HepG2 (cell line): ENCODE measurements around the gene WNT3A. TPM values are rescaled to one million over a fixed set of nuclear protein-coding genes. Genes with fewer than 3 reads are reported as not detected.

ENCODE experiments used
- BHLHE40 ChIP-seq: IDR thresholded peaks from 2 replicates; pipeline ENCODE4 v1.6.1; 2011; ENCODE audit warnings: low read length, improper control_type of control experiment
- CCAR2 ChIP-seq: fragments of 200-400 bp; formaldehyde crosslinking; optimal IDR thresholded peaks from 2 replicates; pipeline ENCODE3; 2018; ENCODE audit warnings: low read depth, mild to moderate bottlenecking, low read length, moderate library complexity
- FIP1L1 ChIP-seq: fragments of 200-400 bp; formaldehyde crosslinking; IDR thresholded peaks from 2 replicates; pipeline ENCODE4 v1.6.1; 2018; ENCODE audit warnings: low read depth, mild to moderate bottlenecking, low read length, moderate library complexity, borderline replicate concordance; ENCODE audit not compliant: insufficient read depth
- MXD3 ChIP-seq: IDR thresholded peaks from 2 replicates; pipeline ENCODE4 v1.6.1; 2016; ENCODE audit warnings: mild to moderate bottlenecking, missing biosample characterization, missing genetic modification reagents
- MYNN ChIP-seq: sonication (generic); formaldehyde crosslinking; IDR thresholded peaks from 2 replicates; pipeline ENCODE4 v1.4.0; 2020; ENCODE audit warnings: mild to moderate bottlenecking, low read depth, missing genetic modification reagents
- PLRG1 ChIP-seq: fragments of 450-650 bp; conservative IDR thresholded peaks from 2 replicates; pipeline ENCODE4 v1.6.1; 2016
- RBM39 ChIP-seq: fragments of 200-400 bp; formaldehyde crosslinking; IDR thresholded peaks from one replicate; pipeline ENCODE4 v1.6.1; 2018; ENCODE audit warnings: antibody characterized with exemption, mild to moderate bottlenecking, low read depth, low read length; ENCODE audit not compliant: poor library complexity, severe bottlenecking
- ZFAT ChIP-seq: sonication (generic); formaldehyde crosslinking; conservative IDR thresholded peaks from 2 replicates; pipeline ENCODE4 v1.8.1; 2023; ENCODE audit warnings: missing genetic modification reagents, inconsistent platforms
- ZFP90 ChIP-seq: sonication (generic); formaldehyde crosslinking; IDR thresholded peaks from 2 replicates; pipeline ENCODE4 v1.8.0; 2022; ENCODE audit warnings: missing genetic modification reagents, mild to moderate bottlenecking, inconsistent platforms, borderline replicate concordance
- ZNF20 ChIP-seq: sonication (generic); formaldehyde crosslinking; IDR thresholded peaks from 2 replicates; pipeline ENCODE4 v1.4.0; 2020; ENCODE audit warnings: mild to moderate bottlenecking, moderate library complexity, missing genetic modification reagents
- ZNF33A ChIP-seq: sonication (generic); formaldehyde crosslinking; IDR thresholded peaks from 2 replicates; pipeline ENCODE4 v1.5.1; 2020; ENCODE audit warnings: missing genetic modification reagents, mild to moderate bottlenecking, moderate library complexity, borderline replicate concordance
- polyA plus RNA-seq, 8 experiments: library from polyadenylated mRNA; depleted of rRNA in 3 of 8; stranded (reverse) in 7 of 8; unstranded in 1 of 8; fragments of >200 nt; fragmentation: Illumina TruSeq in 4 of 8; extraction: Trizol in 4 of 8; gene quantifications; 2 replicates each; pipeline versions ENCODE4 v1.2.1 to v1.2.3, GENCODE V29; 2011 to 2016; ENCODE audit warnings: low read depth in 4 of 8, missing spikeins in 1 of 8, mixed read lengths in 1 of 8; ENCODE audit not compliant: insufficient read depth in 1 of 8
- total RNA-seq, 5 experiments: library from RNA; depleted of rRNA; stranded (reverse); fragments of >200 nt; fragmentation: Illumina TruSeq; extraction: Trizol; gene quantifications; 2 replicates each; pipeline ENCODE4 v1.2.3, GENCODE V29; 2016; ENCODE audit warnings: low read depth in 1 of 5
- TF ChIP-seq, protein P1 (sequence below): sonication (generic); formaldehyde crosslinking; IDR thresholded peaks from 2 replicates; pipeline ENCODE4 v1.5.1; 2020; ENCODE audit warnings: mild to moderate bottlenecking, missing genetic modification reagents
- TF ChIP-seq, protein P2 (sequence below): IDR thresholded peaks from 2 replicates; pipeline ENCODE4 v1.6.1; 2016; ENCODE audit warnings: missing compliant biosample characterization, missing genetic modification reagents, borderline replicate concordance
- TF ChIP-seq, protein P3 (sequence below): sonication (generic); formaldehyde crosslinking; IDR thresholded peaks from 2 replicates; pipeline ENCODE4 v1.5.0; 2020; ENCODE audit warnings: mild to moderate bottlenecking, missing genetic modification reagents, borderline replicate concordance

The WNT3A gene
- total and polyA plus RNA-seq, 2 of the 13 experiments (the other 11 are each of a cell fraction or from before 2014, with no cell fraction given) = not detected

DNA sequence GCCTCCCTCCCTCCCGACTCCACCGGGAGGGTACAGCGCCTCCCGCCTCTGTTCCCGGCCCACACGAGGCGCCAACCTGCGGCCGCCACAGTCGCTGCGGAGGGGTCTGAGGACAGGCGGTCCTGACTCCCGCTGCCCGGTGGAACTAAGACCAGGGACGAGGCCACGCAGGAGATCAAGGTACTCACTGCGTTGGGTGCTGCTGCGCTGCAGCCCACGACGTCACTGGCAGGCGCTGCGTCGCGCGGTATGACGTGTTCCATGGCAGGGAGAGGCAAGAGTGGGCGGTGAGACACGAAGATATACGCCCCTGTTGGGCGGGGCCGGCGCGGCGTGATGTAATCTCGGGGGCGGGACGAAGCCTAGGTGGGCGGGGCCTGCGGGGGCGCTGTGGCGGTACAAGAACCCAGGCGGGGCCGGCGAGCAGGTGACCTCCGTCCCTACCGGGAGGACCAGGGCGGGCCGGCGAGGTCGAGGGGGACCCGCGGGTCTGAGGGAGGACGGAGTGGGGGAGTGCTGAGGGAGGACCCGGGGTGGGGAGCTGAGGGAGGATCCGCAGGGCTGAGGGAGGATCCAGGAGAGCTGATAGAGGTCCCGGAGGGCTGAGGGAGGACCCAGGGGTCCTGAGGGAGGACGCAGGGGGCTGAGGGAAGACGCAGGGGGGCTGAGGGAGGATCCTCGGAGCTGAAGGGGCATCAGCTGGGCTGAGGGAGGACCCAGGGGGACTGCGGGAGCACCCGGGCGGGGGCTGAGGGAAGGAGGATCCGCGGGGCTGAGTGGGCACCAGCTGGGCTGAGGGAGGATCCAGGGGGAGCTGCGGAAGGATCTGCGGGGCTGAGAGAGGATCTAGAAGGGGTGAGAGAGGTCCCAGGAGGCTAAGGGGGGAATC lies 102.5 kb downstream of the WNT3A start, which contains the start of gene MRPL55 (continued):
- TF ChIP-seq, protein P1, sequence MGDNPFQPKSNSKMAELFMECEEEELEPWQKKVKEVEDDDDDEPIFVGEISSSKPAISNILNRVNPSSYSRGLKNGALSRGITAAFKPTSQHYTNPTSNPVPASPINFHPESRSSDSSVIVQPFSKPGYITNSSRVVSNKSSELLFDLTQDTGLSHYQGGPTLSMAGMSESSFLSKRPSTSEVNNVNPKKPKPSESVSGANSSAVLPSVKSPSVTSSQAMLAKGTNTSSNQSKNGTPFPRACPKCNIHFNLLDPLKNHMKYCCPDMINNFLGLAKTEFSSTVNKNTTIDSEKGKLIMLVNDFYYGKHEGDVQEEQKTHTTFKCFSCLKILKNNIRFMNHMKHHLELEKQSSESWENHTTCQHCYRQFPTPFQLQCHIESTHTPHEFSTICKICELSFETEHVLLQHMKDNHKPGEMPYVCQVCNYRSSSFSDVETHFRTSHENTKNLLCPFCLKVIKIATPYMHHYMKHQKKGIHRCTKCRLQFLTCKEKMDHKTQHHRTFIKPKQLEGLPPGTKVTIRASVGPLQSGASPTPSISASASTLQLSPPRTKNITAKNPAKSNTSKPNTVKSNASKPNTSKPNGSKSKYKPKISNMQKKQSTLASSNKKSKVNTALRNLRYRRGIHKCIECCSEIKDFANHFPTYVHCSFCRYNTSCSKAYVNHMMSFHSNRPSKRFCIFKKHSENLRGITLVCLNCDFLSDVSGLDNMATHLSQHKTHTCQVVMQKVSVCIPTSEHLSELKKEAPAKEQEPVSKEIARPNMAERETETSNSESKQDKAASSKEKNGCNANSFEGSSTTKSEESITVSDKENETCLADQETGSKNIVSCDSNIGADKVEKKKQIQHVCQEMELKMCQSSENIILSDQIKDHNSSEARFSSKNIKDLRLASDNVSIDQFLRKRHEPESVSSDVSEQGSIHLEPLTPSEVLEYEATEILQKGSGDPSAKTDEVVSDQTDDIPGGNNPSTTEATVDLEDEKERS (CRISPR knock-in tag) = 0 out of 2 replicates have a peak, but pooled peaks have one; percentile 82
- TF ChIP-seq CCAR2 (no peak), MYNN (no peak), ZNF20 (no peak), ZNF33A (CRISPR knock-in tag) (peak; percentile 70; the same call in 1 of the 2 replicates), ZFP90 (CRISPR knock-in tag) (no peak; the same call in none of the 2 replicates), FIP1L1 (no peak), RBM39 (no peak), BHLHE40 (no peak; the same call in 1 of the 2 replicates), ZFAT (CRISPR knock-in tag) (no peak), PLRG1 (no peak), MXD3 (peak; percentile 83)
- TF ChIP-seq, protein P2, sequence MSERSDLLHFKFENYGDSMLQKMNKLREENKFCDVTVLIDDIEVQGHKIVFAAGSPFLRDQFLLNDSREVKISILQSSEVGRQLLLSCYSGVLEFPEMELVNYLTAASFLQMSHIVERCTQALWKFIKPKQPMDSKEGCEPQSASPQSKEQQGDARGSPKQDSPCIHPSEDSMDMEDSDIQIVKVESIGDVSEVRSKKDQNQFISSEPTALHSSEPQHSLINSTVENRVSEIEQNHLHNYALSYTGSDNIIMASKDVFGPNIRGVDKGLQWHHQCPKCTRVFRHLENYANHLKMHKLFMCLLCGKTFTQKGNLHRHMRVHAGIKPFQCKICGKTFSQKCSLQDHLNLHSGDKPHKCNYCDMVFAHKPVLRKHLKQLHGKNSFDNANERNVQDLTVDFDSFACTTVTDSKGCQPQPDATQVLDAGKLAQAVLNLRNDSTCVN (CRISPR knock-in tag) = peak; percentile 33; the same call in 1 of the 2 replicates
- TF ChIP-seq, protein P3, sequence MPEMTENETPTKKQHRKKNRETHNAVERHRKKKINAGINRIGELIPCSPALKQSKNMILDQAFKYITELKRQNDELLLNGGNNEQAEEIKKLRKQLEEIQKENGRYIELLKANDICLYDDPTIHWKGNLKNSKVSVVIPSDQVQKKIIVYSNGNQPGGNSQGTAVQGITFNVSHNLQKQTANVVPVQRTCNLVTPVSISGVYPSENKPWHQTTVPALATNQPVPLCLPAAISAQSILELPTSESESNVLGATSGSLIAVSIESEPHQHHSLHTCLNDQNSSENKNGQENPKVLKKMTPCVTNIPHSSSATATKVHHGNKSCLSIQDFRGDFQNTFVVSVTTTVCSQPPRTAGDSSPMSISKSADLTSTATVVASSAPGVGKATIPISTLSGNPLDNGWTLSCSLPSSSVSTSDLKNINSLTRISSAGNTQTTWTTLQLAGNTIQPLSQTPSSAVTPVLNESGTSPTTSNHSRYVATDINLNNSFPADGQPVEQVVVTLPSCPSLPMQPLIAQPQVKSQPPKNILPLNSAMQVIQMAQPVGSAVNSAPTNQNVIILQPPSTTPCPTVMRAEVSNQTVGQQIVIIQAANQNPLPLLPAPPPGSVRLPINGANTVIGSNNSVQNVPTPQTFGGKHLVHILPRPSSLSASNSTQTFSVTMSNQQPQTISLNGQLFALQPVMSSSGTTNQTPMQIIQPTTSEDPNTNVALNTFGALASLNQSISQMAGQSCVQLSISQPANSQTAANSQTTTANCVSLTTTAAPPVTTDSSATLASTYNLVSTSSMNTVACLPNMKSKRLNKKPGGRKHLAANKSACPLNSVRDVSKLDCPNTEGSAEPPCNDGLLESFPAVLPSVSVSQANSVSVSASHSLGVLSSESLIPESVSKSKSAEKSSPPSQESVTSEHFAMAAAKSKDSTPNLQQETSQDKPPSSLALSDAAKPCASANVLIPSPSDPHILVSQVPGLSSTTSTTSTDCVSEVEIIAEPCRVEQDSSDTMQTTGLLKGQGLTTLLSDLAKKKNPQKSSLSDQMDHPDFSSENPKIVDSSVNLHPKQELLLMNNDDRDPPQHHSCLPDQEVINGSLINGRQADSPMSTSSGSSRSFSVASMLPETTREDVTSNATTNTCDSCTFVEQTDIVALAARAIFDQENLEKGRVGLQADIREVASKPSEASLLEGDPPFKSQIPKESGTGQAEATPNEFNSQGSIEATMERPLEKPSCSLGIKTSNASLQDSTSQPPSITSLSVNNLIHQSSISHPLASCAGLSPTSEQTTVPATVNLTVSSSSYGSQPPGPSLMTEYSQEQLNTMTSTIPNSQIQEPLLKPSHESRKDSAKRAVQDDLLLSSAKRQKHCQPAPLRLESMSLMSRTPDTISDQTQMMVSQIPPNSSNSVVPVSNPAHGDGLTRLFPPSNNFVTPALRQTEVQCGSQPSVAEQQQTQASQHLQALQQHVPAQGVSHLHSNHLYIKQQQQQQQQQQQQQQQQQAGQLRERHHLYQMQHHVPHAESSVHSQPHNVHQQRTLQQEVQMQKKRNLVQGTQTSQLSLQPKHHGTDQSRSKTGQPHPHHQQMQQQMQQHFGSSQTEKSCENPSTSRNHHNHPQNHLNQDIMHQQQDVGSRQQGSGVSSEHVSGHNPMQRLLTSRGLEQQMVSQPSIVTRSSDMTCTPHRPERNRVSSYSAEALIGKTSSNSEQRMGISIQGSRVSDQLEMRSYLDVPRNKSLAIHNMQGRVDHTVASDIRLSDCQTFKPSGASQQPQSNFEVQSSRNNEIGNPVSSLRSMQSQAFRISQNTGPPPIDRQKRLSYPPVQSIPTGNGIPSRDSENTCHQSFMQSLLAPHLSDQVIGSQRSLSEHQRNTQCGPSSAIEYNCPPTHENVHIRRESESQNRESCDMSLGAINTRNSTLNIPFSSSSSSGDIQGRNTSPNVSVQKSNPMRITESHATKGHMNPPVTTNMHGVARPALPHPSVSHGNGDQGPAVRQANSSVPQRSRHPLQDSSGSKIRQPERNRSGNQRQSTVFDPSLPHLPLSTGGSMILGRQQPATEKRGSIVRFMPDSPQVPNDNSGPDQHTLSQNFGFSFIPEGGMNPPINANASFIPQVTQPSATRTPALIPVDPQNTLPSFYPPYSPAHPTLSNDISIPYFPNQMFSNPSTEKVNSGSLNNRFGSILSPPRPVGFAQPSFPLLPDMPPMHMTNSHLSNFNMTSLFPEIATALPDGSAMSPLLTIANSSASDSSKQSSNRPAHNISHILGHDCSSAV (CRISPR knock-in tag) = no peak
